ENCODE measurements around the gene ATAD2B. TPM values are rescaled to one million over a fixed set of nuclear protein-coding genes. Genes with fewer than 3 reads are reported as not detected.
A peak's percentile ranks its signal among the peaks of the same experiment; 100 is the strongest.

Gene ATAD2B
- total RNA-seq, 4 donors from 2014 or later: 37.1 to 82.7 (median 40.7) TPM

GRCh38 chr2:23824777-23825212 is 102.1 kb downstream of the ATAD2B start:
- Histone ChIP-seq H3K4me1 (peaks cover 0 to 7% (median 0%) of the 10 kb centered on the region in 4 donors), H3K27me3 (no peaks in the 10 kb centered on the region), H3K27ac (no peak overlapping the region), H3K36me3 (peaks cover 0 to 15% (median 3%) of the 10 kb centered on the region in 4 donors), H3K4me3 (no peak overlapping the region), H3K9me3 (no peaks in the 10 kb centered on the region)
- DNase-seq: no peak
- no peak for TF ChIP-seq POLR2AphosphoS5 (IDR thresholded peaks at IDR 0.05)
- peak; percentile 62 to 78 (median 67) for TF ChIP-seq CTCF (IDR thresholded peaks at IDR 0.05)
- 36 to 40% methylated on average over 2 of the region's 2 CpGs for WGBS, 2 donors (ENCODE audit: low coverage in 1 of 2)
- in situ Hi-C loops (cut with MboI; ENCODE audit: low pct_ligation_motif_present in 1 of 4, low pct_unique_long_range_greater_than_20kb in 1 of 4, low sequenced_read_pairs in 3 of 4): no loop called here
- intact Hi-C loops (cut with DNase I; ENCODE audit: low total_unique reads): no loop called here

GRCh38 chr2:23823863-23824262 is 103.1 kb downstream of the ATAD2B start:
- no peak for TF ChIP-seq CTCF (IDR thresholded peaks at IDR 0.05)
- TF ChIP-seq POLR2AphosphoS5 (IDR thresholded peaks at IDR 0.05): no peak
- intact Hi-C loops (cut with DNase I; ENCODE audit: low total_unique reads): no loop called here
- in situ Hi-C loops (cut with MboI; ENCODE audit: low pct_ligation_motif_present in 1 of 4, low pct_unique_long_range_greater_than_20kb in 1 of 4, low sequenced_read_pairs in 3 of 4): no loop called here

GRCh38 chr2:23814963-23815362 is 112.0 kb downstream of the ATAD2B start:
- Histone ChIP-seq H3K27me3 (no peaks in the 10 kb centered on the region), H3K9me3 (no peaks in the 10 kb centered on the region), H3K36me3 (peaks cover 0 to 6% (median 3%) of the 10 kb centered on the region in 4 donors), H3K4me1 (no peaks in the 10 kb centered on the region), H3K27ac (no peak overlapping the region), H3K4me3 (no peak overlapping the region)
- no peak for DNase-seq
- in situ Hi-C loops (cut with MboI; ENCODE audit: low pct_ligation_motif_present in 1 of 4, low pct_unique_long_range_greater_than_20kb in 1 of 4, low sequenced_read_pairs in 3 of 4) (no loop called here), intact Hi-C loops (cut with DNase I; ENCODE audit: low total_unique reads) (no loop called here)
- 88 to 100% methylated on average over 1 to 2 of the region's 2 CpGs for WGBS, 2 donors (ENCODE audit: low coverage in 1 of 2)
- TF ChIP-seq POLR2AphosphoS5 (IDR thresholded peaks at IDR 0.05) (no peak), POLR2A (IDR thresholded peaks at IDR 0.05) (no peak), EP300 (IDR thresholded peaks at IDR 0.05; ENCODE audit: low read depth) (no peak), CTCF (IDR thresholded peaks at IDR 0.05) (no peak)

More at GRCh38 chr2:23823863-23824262, 103.1 kb downstream of the ATAD2B start:
- Histone ChIP-seq H3K4me1 (peaks cover 0 to 7% (median 0%) of the 10 kb centered on the region in 4 donors), H3K27me3 (no peaks in the 10 kb centered on the region), H3K36me3 (peaks cover 0 to 18% (median 3%) of the 10 kb centered on the region in 4 donors), H3K9me3 (no peaks in the 10 kb centered on the region), H3K27ac (no peak overlapping the region), H3K4me3 (no peak overlapping the region)
- no peak for DNase-seq
- 66 to 81% methylated on average over 4 of the region's 4 CpGs for WGBS, 2 donors (ENCODE audit: low coverage in 1 of 2)

- H3K9me3 ChIP-seq: no peaks in the 10 kb centered on the region
- in situ Hi-C loops (cut with MboI; ENCODE audit: low pct_ligation_motif_present in 1 of 4, low pct_unique_long_range_greater_than_20kb in 1 of 4, low sequenced_read_pairs in 3 of 4): no loop called here
- WGBS, 2 donors (ENCODE audit: low coverage in 1 of 2): 96 to 100% methylated on average over 1 to 2 of the region's 2 CpGs
- no peak overlapping the region for H3K4me3 ChIP-seq
- H3K27ac ChIP-seq: no peak overlapping the region
- no peaks in the 10 kb centered on the region for H3K4me1 ChIP-seq
- TF ChIP-seq POLR2A (IDR thresholded peaks at IDR 0.05) (no peak), CTCF (IDR thresholded peaks at IDR 0.05) (no peak)
- intact Hi-C loops (cut with DNase I; ENCODE audit: low total_unique reads): no loop called here
- no peak for DNase-seq
- no peaks in the 10 kb centered on the region for H3K27me3 ChIP-seq
- peaks cover 0 to 15% (median 3%) of the 10 kb centered on the region in 4 donors for H3K36me3 ChIP-seq
Observed at GRCh38 chr2:23813438-23813837, 113.5 kb downstream of the ATAD2B start.

All from transverse colon (tissue), 4 donors.